Gastrocnemius medialis (tissue), 4 donors: ENCODE measurements around the gene C12orf75. TPM values are rescaled to one million over a fixed set of nuclear protein-coding genes. Genes with fewer than 3 reads are reported as not detected.

ENCODE experiments used
- ATAC-seq, 2 donors: fragments of 150-250 bp; one replicate each; pipeline ENCODE4 v1.9.1; 2016
- DNase-seq, 2 donors: peaks; one replicate each; pipeline ENCODE4 v3.0.0-alpha.2; 2019
- H3K27ac ChIP-seq, 4 donors: fragments of 200-600 bp; sonication (generic); 1 replicate in 1 of 4; 2 replicates in 3 of 4; pipeline ENCODE4 v1.5.1; 2016 to 2018; ENCODE audit warnings: mild to moderate bottlenecking in 2 of 4, moderate library complexity in 1 of 4
- H3K27me3 ChIP-seq, 3 donors: fragments of 200-600 bp; sonication (generic) in 2 of 3; 1 replicate in 1 of 3; 2 replicates in 2 of 3; pipeline versions ENCODE4 v1.5.1 to v1.6.0; 2016 to 2019; ENCODE audit warnings: mild to moderate bottlenecking in 1 of 3, moderate library complexity in 1 of 3
- H3K36me3 ChIP-seq, 2 donors: fragments of 200-600 bp; sonication (generic) in 1 of 2; one replicate each; pipeline ENCODE4 v1.5.1; 2017 to 2018
- H3K4me1 ChIP-seq, 2 donors: fragments of 200-600 bp; sonication (generic) in 1 of 2; one replicate each; pipeline ENCODE4 v1.5.1; 2016 to 2017; ENCODE audit warnings: mild to moderate bottlenecking in 2 of 2
- H3K4me3 ChIP-seq, 4 donors: fragments of 200-600 bp; sonication (generic) in 3 of 4; 1 replicate in 1 of 4; 2 replicates in 3 of 4; pipeline ENCODE4 v1.5.1; 2016 to 2019; ENCODE audit warnings: mild to moderate bottlenecking in 2 of 4
- H3K9me3 ChIP-seq, 3 donors: fragments of 200-600 bp; sonication (generic) in 2 of 3; 1 replicate in 1 of 3; 2 replicates in 2 of 3; pipeline ENCODE4 v1.5.1; 2016 to 2019
- POLR2A ChIP-seq, 2 donors: fragments of 450-650 bp; IDR thresholded peaks; one replicate each; pipeline ENCODE4 v1.6.1; 2017; ENCODE audit warnings: antibody characterized with exemption in 2 of 2, mild to moderate bottlenecking in 2 of 2, moderate library complexity in 2 of 2
- in situ Hi-C, 4 donors: fragments of 200-750 bp; cut with MboI; loops; one replicate each; pipeline versions ENCODE4 v1.15.0 to v1.8.0; 2017; ENCODE audit warnings: low sequenced_read_pairs in 4 of 4
- intact Hi-C: fragments of 100-400 bp; cut with DNase I; formaldehyde crosslinking; loops from one replicate; pipeline ENCODE4 v1.15.1; 2023; ENCODE audit warnings: low total_unique reads
- total RNA-seq, 4 donors: library from RNA; depleted of rRNA; stranded (reverse); fragments of >200 nt; gene quantifications; one replicate each; pipeline versions ENCODE4 v1.1.0 to v1.2.3, GENCODE V29; 2016
- TF ChIP-seq, protein P1 (sequence below), 5 experiments: fragments of 450-650 bp in 3 of 5; fragments of 200-600 bp in 2 of 5; sonication (generic) in 2 of 5; IDR thresholded peaks in 4 of 5; conservative IDR thresholded peaks in 1 of 5; 1 replicate in 4 of 5; 2 replicates in 1 of 5; pipeline ENCODE4 v1.5.1; 2016 to 2019; ENCODE audit warnings: antibody characterized with exemption in 5 of 5, mild to moderate bottlenecking in 3 of 5, moderate library complexity in 3 of 5

The C12orf75 gene
- total RNA-seq, 4 donors from 2014 or later, result 4.3 to 73.0 (median 17.3) TPM

DNA sequence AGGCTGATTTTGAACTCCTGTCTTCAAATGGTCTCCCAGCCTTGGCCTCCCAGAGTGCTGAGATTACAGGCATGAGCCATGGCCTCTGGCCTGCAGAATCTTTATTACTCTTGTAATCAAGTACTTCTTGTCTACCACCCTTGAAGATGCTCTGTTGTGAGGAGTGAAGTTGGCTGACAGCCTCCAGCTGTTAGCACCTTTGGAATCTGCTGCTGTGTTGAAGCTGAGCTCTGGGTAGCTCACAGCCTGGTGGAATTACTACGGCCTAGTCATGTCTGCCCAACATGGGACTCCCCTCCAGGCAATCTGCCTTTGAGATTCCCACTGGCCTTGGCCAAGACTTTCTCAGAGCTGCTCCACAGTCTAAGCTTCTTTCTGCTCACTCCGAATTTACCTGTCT, 5.8 kb upstream of the C12orf75 start:
- DNase-seq (no peak), ATAC-seq (no peak)
- intact Hi-C loops, result loop anchor here (5.0 kb wide), 2 partner anchors 47 to 58 kb away; no protein-coding TSS in a partner anchor
- H3K4me3 ChIP-seq, result no peak overlapping the region
- TF ChIP-seq, protein P1, sequence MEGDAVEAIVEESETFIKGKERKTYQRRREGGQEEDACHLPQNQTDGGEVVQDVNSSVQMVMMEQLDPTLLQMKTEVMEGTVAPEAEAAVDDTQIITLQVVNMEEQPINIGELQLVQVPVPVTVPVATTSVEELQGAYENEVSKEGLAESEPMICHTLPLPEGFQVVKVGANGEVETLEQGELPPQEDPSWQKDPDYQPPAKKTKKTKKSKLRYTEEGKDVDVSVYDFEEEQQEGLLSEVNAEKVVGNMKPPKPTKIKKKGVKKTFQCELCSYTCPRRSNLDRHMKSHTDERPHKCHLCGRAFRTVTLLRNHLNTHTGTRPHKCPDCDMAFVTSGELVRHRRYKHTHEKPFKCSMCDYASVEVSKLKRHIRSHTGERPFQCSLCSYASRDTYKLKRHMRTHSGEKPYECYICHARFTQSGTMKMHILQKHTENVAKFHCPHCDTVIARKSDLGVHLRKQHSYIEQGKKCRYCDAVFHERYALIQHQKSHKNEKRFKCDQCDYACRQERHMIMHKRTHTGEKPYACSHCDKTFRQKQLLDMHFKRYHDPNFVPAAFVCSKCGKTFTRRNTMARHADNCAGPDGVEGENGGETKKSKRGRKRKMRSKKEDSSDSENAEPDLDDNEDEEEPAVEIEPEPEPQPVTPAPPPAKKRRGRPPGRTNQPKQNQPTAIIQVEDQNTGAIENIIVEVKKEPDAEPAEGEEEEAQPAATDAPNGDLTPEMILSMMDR (IDR thresholded peaks at IDR 0.05 in 4 of 5, conservative IDR thresholded peaks at IDR 0.05 in 1 of 5), result no peak
- TF ChIP-seq POLR2A (IDR thresholded peaks at IDR 0.05), result no peak
- in situ Hi-C loops, result no loop called here
- H3K9me3 ChIP-seq, result no peaks in the 10 kb centered on the region
- peaks cover 4 to 17% of the 10 kb centered on the region in 2 donors for H3K4me1 ChIP-seq
- H3K27ac ChIP-seq, result no peak overlapping the region
- no peaks in the 10 kb centered on the region for H3K36me3 ChIP-seq
- H3K27me3 ChIP-seq, result no peaks in the 10 kb centered on the region

DNA sequence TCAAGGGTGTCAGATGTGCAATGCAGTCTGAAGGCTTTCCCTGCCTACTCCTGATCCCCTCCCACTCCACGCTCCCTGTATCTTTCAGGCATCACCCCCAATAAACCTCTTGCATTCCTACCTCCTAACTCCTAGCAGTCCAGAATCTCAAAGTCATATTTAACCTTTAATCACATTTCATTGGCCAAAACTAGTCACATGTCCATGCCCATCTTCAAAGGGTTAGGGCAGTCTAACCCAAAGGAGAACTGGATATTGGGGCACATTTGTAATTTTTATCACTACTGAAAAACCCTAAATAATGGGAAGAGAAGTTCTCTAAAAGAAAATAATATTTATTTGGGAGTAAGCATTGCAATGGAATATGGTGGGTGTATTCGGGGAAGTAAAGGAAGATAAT, 5.4 kb upstream of the C12orf75 start:
- no peak overlapping the region for H3K27ac ChIP-seq
- no peaks in the 10 kb centered on the region for H3K36me3 ChIP-seq
- H3K9me3 ChIP-seq, result no peaks in the 10 kb centered on the region
- no peak overlapping the region for H3K4me3 ChIP-seq
- in situ Hi-C loops (no loop called here), intact Hi-C loops (no loop called here)
- TF ChIP-seq, protein P1 (IDR thresholded peaks at IDR 0.05 in 4 of 5, conservative IDR thresholded peaks at IDR 0.05 in 1 of 5), result no peak
- no peak for TF ChIP-seq POLR2A (IDR thresholded peaks at IDR 0.05)
- no peaks in the 10 kb centered on the region for H3K27me3 ChIP-seq
- peaks cover 7 to 17% of the 10 kb centered on the region in 2 donors for H3K4me1 ChIP-seq
- ATAC-seq (no peak), DNase-seq (no peak)

GRCh38 chr12:105329926-105330282, 587 bp upstream of the C12orf75 start:
- ATAC-seq (no peak), DNase-seq (no peak)
- H3K27me3 ChIP-seq, result no peaks in the 10 kb centered on the region
- no peaks in the 10 kb centered on the region for H3K9me3 ChIP-seq
- TF ChIP-seq, protein P1 (IDR thresholded peaks at IDR 0.05 in 4 of 5, conservative IDR thresholded peaks at IDR 0.05 in 1 of 5), result no peak
- TF ChIP-seq POLR2A (IDR thresholded peaks at IDR 0.05), result no peak
- no peaks in the 10 kb centered on the region for H3K36me3 ChIP-seq
- H3K27ac ChIP-seq, result no peak overlapping the region
- peaks cover 8 to 9% of the 10 kb centered on the region in 2 donors for H3K4me1 ChIP-seq
- intact Hi-C loops, result loop anchor here (5.0 kb wide), 1 partner anchor 93 kb away; the partner anchor contains the start of gene APPL2
- in situ Hi-C loops, result no loop called here
- H3K4me3 ChIP-seq, result peak overlapping the region; percentile 57 to 69 (median 64)

GRCh38 chr12:105330931-105331804, 677 bp downstream of the C12orf75 start:
- DNase-seq, result no peak
- peak; percentile 34 to 40 for ATAC-seq
- TF ChIP-seq, protein P1 (IDR thresholded peaks at IDR 0.05 in 4 of 5, conservative IDR thresholded peaks at IDR 0.05 in 1 of 5), result no peak
- no peak for TF ChIP-seq POLR2A (IDR thresholded peaks at IDR 0.05)
- Histone ChIP-seq H3K27ac (peak overlapping the region in 3 of 4 donors; percentile 45 to 62 (median 49)), H3K9me3 (no peaks in the 10 kb centered on the region), H3K36me3 (no peaks in the 10 kb centered on the region), H3K4me3 (peak overlapping the region; percentile 64 to 69 (median 66)), H3K4me1 (peaks cover 8 to 9% of the 10 kb centered on the region in 2 donors), H3K27me3 (no peaks in the 10 kb centered on the region)
- in situ Hi-C loops, result no loop called here
- intact Hi-C loops, result loop anchor here (5.0 kb wide), 1 partner anchor 94 kb away; the partner anchor contains the start of gene APPL2
